HL-60 (cell line): ENCODE results near the gene ITGAL.

Experiments
- CTCF ChIP-seq: IDR thresholded peaks from one replicate; pipeline ENCODE4 v1.5.1; 2011; ENCODE audit warnings: low read length, control low read depth, inconsistent platforms; ENCODE audit not compliant: insufficient read depth
- REST ChIP-seq: IDR thresholded peaks from 2 replicates; pipeline ENCODE4 v1.6.1; 2012; ENCODE audit warnings: low read depth; ENCODE audit not compliant: insufficient replicate concordance

- TF ChIP-seq CTCF (no peak), REST (no peak)
These were observed 27.5 kb upstream of the ITGAL start for GRCh38 chr16:30445149-30445407.
